ENCODE measurements around the gene VCPKMT.

DNA sequence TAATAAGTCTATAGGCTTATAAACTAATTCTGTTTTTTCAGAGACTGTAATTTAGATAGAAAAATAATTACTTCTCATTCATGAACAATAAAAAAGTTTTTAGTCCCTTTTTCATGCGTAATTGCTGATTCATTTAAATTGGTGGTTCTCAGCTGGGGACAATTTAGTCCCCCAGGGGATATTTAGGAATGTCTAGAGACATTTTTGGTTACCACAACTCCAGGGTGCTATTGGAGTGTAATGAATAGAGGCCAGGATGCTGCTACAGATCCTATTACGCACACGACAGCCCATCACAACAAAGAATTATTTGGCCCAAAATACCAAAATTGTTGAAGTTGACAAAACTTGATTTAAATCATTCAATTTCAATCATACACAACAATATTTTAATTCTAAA lies 22.8 kb upstream of the VCPKMT start:
- TF ChIP-seq, protein P1, sequence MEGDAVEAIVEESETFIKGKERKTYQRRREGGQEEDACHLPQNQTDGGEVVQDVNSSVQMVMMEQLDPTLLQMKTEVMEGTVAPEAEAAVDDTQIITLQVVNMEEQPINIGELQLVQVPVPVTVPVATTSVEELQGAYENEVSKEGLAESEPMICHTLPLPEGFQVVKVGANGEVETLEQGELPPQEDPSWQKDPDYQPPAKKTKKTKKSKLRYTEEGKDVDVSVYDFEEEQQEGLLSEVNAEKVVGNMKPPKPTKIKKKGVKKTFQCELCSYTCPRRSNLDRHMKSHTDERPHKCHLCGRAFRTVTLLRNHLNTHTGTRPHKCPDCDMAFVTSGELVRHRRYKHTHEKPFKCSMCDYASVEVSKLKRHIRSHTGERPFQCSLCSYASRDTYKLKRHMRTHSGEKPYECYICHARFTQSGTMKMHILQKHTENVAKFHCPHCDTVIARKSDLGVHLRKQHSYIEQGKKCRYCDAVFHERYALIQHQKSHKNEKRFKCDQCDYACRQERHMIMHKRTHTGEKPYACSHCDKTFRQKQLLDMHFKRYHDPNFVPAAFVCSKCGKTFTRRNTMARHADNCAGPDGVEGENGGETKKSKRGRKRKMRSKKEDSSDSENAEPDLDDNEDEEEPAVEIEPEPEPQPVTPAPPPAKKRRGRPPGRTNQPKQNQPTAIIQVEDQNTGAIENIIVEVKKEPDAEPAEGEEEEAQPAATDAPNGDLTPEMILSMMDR (IDR thresholded peaks at IDR 0.05; ENCODE audit: insufficient read depth, low read length, poor library complexity, severe bottlenecking): no peak
- TF ChIP-seq EZH2phosphoT487 (conservative IDR thresholded peaks at IDR 0.05; ENCODE audit: low read length): no peak

Data from SU-DHL-6 (cell line).